Nephron (organoid): ENCODE data around the gene LATS2.
A peak's percentile ranks its signal among the peaks of the same experiment; 100 is the strongest.

Source experiments
- H3K27ac Mint-ChIP-seq, 3 experiments: 2 replicates each; pipeline ENCODE4 v1.8.0; 2020; ENCODE audit warnings: mixed read lengths in 3 of 3, mild to moderate bottlenecking in 2 of 3, moderate library complexity in 1 of 3
- H3K27me3 Mint-ChIP-seq: 2 replicates; pipeline ENCODE4 v1.8.0; 2021; ENCODE audit warnings: low read depth, mild to moderate bottlenecking, moderate library complexity, mixed read lengths
- H3K36me3 Mint-ChIP-seq: 2 replicates; pipeline ENCODE4 v1.8.0; 2020; ENCODE audit warnings: low read depth, mixed read lengths
- H3K4me1 Mint-ChIP-seq: 2 replicates; pipeline ENCODE4 v1.8.0; 2020; ENCODE audit warnings: mixed read lengths
- H3K4me3 Mint-ChIP-seq, 3 experiments: 2 replicates each; pipeline ENCODE4 v1.8.0; 2020; ENCODE audit warnings: mild to moderate bottlenecking in 3 of 3, mixed read lengths in 3 of 3, moderate library complexity in 2 of 3
- H3K9me3 Mint-ChIP-seq: 2 replicates; pipeline ENCODE4 v1.8.0; 2020; ENCODE audit warnings: mixed read lengths
- CTCF ChIP-seq, 3 experiments: fragments of 200-600 bp; sonication (generic); IDR thresholded peaks; one replicate each; pipeline ENCODE4 v1.5.0; 2021; ENCODE audit warnings: antibody characterized with exemption in 3 of 3; ENCODE audit not compliant: unreplicated experiment in 3 of 3

Gene LATS2

GRCh38 chr13:21018220-21018619, 43.2 kb downstream of the LATS2 start:
- H3K27me3 Mint-ChIP-seq: no peaks in the 10 kb centered on the region
- no peaks in the 10 kb centered on the region for H3K9me3 Mint-ChIP-seq
- no peak overlapping the region for H3K27ac Mint-ChIP-seq
- no peak overlapping the region for H3K4me3 Mint-ChIP-seq
- H3K36me3 Mint-ChIP-seq: no peaks in the 10 kb centered on the region
- H3K4me1 Mint-ChIP-seq: peaks cover 55% of the 10 kb centered on the region
- TF ChIP-seq CTCF (IDR thresholded peaks at IDR 0.05; ENCODE audit: unreplicated experiment in 3 of 3): no peak

- no peak for TF ChIP-seq CTCF (IDR thresholded peaks at IDR 0.05; ENCODE audit: unreplicated experiment in 3 of 3)
- H3K4me1 Mint-ChIP-seq: peaks cover 57% of the 10 kb centered on the region
- H3K27ac Mint-ChIP-seq: peak overlapping the region; percentile 75 to 85 (median 83)
- H3K9me3 Mint-ChIP-seq: no peaks in the 10 kb centered on the region
- H3K4me3 Mint-ChIP-seq: peak overlapping the region in 1 of 3 experiments; percentile 2
- no peaks in the 10 kb centered on the region for H3K27me3 Mint-ChIP-seq
- H3K36me3 Mint-ChIP-seq: no peaks in the 10 kb centered on the region
Measured at GRCh38 chr13:21016487-21016886, 44.9 kb downstream of the LATS2 start.

- no peaks in the 10 kb centered on the region for H3K36me3 Mint-ChIP-seq
- no peak overlapping the region for H3K4me3 Mint-ChIP-seq
- H3K9me3 Mint-ChIP-seq: no peaks in the 10 kb centered on the region
- no peaks in the 10 kb centered on the region for H3K27me3 Mint-ChIP-seq
- peaks cover 65% of the 10 kb centered on the region for H3K4me1 Mint-ChIP-seq
- peak overlapping the region; percentile 88 to 95 (median 90) for H3K27ac Mint-ChIP-seq
- no peak for TF ChIP-seq CTCF (IDR thresholded peaks at IDR 0.05; ENCODE audit: unreplicated experiment in 3 of 3)
Measured at GRCh38 chr13:21015284-21015683, 46.1 kb downstream of the LATS2 start.

GRCh38 chr13:21014502-21015170, 46.8 kb downstream of the LATS2 start:
- Mint-ChIP-seq H3K27me3 (no peaks in the 10 kb centered on the region), H3K4me1 (peaks cover 67% of the 10 kb centered on the region), H3K27ac (peak overlapping the region; percentile 88 to 95 (median 90)), H3K9me3 (no peaks in the 10 kb centered on the region), H3K36me3 (no peaks in the 10 kb centered on the region), H3K4me3 (peak overlapping the region in 2 of 3 experiments; percentile 1 to 6)
- no peak for TF ChIP-seq CTCF (IDR thresholded peaks at IDR 0.05; ENCODE audit: unreplicated experiment in 3 of 3)

GRCh38 chr13:21014139-21014501, 47.3 kb downstream of the LATS2 start:
- no peaks in the 10 kb centered on the region for H3K36me3 Mint-ChIP-seq
- peaks cover 72% of the 10 kb centered on the region for H3K4me1 Mint-ChIP-seq
- peak overlapping the region in 1 of 3 experiments; percentile 1 for H3K4me3 Mint-ChIP-seq
- H3K9me3 Mint-ChIP-seq: no peaks in the 10 kb centered on the region
- no peak for TF ChIP-seq CTCF (IDR thresholded peaks at IDR 0.05; ENCODE audit: unreplicated experiment in 3 of 3)
- no peaks in the 10 kb centered on the region for H3K27me3 Mint-ChIP-seq
- H3K27ac Mint-ChIP-seq: peak overlapping the region; percentile 88 to 95 (median 90)

GRCh38 chr13:21013682-21014038, 47.7 kb downstream of the LATS2 start:
- no peaks in the 10 kb centered on the region for H3K36me3 Mint-ChIP-seq
- no peak overlapping the region for H3K4me3 Mint-ChIP-seq
- no peaks in the 10 kb centered on the region for H3K9me3 Mint-ChIP-seq
- H3K27me3 Mint-ChIP-seq: no peaks in the 10 kb centered on the region
- H3K4me1 Mint-ChIP-seq: peaks cover 72% of the 10 kb centered on the region
- peak overlapping the region; percentile 88 to 95 (median 90) for H3K27ac Mint-ChIP-seq
- no peak for TF ChIP-seq CTCF (IDR thresholded peaks at IDR 0.05; ENCODE audit: unreplicated experiment in 3 of 3)
